GM18868 (cell line): Measurements from ENCODE around the gene ATP8B3.
"Not testable (repeated sequence)": the region's sequence is repeated elsewhere in the genome, so short reads cannot be mapped to it uniquely, and the experiment has no call there.

ENCODE experiments used
- ATAC-seq: cut with Tn5 transposase; IDR thresholded peaks from one replicate; pipeline ENCODE4 v1.9.1; 2021; ENCODE audit warnings: mild to moderate bottlenecking, moderate library complexity; ENCODE audit not compliant: unreplicated experiment

The ATP8B3 gene

GRCh38 chr19:1774989-1775772 lies 36.9 kb downstream of the ATP8B3 start:
- ATAC-seq: no peak

DNA sequence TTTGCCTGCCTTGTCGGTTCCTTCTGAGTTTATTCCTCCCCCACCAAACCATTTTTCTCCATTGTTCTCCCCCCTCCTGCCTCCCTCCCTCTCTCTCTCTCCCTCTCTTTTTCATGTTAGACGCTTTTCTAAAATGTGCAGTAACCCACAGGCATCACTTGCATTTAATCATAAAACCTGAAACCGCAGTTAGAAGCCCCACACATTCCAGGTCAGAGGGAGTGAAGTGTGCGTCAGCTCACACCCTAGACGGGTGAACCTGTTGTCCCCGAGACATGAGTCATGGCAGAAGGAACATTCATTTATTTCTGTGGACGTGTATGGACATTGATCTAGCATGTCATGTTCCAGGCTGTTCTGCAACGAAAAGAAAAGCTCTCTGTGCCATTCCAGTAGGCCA lies 38.9 kb downstream of the ATP8B3 start:
- ATAC-seq: no peak

DNA sequence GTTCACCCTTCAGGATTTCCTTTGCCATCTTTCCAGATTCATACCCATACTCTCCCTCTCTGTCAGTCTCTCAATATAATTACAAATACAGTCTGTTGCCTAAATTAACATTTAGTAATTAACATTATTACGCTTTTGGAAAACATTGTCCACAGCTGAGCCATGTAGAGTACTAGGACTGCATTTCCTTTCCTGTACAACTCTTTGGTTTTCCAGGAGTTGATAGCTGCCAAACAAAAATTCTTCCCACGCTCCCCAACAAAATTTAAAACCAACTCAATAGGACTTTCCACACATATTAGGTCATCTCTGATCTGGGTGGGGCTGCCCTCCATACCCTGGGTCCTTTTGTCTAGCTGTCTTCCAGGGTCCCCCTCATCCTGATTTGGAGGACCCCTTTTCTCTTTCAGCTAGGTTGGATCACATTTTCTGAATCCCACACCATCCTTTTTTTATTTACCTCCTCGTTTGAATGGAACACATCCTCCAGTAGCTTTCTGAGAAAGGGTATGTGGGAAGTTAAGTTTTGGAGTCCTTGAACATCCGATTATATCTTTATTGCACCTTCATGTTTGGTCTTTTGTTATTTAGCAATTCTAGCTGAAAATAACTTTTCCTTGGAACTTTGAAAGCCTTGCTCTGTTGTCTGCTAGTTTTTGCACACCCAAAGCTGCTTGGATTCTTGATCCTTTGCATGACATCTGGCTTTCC lies 41.1 kb downstream of the ATP8B3 start:
- ATAC-seq: no peak

GRCh38 chr19:1769645-1769985 lies 42.5 kb downstream of the ATP8B3 start:
- ATAC-seq: no peak

DNA sequence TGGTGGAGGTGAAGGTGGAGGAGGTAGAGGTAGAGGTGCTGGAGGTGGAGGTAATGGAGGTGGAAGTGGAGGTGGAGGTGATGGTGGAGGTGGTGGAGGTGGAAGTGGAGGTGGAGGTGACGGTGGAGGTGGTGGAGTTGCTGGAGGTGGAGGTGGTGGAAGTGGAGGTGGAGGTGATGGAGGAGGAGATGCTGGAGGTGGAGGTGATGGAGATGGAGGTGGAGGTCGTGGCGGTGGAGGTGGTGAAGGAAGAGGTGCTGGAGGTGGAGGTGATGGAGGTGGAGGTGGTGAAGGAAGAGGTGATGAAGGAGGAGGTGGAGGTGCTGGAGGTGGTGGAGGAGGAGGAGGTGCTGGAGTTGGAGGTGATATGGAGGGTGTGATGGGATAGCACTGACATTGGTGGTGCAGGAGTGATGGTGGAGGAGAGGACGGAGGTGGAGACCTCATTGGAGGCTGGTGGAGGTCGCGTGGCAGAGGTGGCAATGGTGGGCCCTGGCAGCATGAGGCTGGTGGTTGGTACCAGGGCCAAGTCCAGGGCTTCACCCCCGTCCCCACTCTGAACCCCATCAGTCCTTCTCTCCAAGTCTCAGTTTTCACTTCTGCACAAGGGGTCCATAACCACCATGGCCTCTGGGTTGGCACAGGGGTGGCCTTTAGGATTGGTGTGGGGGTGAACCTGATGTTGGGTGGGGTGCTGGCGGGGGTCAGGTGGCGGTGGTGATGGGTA lies 43.0 kb downstream of the ATP8B3 start:
- ATAC-seq: no peak

GRCh38 chr19:1768248-1768647 lies 43.8 kb downstream of the ATP8B3 start:
- no peak for ATAC-seq

DNA sequence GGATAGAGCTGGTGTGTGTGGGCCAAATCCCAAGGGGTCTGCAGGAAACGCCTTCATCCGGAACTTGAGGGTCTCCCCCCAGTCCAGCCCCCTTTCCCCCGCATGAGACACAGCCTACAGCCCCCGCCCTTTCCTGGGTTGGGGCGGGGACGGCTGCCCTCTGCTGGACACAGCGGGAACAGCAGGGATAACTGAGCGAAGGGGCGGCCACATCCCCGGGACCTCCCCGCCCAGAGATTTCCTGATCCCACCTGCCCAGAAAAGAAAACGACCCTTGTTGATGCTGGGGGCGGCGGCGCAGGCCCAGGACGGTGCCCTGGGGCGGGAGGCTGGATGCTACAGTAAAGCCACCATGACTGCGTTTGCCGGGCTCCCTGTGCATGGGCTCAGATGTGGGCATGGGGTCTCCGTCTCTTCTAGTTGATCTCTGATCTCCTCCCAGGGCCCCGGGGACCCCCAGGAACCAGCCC lies 44.6 kb downstream of the ATP8B3 start:
- ATAC-seq: no peak

GRCh38 chr19:1766800-1767352 lies 45.2 kb downstream of the ATP8B3 start:
- no peak for ATAC-seq

DNA sequence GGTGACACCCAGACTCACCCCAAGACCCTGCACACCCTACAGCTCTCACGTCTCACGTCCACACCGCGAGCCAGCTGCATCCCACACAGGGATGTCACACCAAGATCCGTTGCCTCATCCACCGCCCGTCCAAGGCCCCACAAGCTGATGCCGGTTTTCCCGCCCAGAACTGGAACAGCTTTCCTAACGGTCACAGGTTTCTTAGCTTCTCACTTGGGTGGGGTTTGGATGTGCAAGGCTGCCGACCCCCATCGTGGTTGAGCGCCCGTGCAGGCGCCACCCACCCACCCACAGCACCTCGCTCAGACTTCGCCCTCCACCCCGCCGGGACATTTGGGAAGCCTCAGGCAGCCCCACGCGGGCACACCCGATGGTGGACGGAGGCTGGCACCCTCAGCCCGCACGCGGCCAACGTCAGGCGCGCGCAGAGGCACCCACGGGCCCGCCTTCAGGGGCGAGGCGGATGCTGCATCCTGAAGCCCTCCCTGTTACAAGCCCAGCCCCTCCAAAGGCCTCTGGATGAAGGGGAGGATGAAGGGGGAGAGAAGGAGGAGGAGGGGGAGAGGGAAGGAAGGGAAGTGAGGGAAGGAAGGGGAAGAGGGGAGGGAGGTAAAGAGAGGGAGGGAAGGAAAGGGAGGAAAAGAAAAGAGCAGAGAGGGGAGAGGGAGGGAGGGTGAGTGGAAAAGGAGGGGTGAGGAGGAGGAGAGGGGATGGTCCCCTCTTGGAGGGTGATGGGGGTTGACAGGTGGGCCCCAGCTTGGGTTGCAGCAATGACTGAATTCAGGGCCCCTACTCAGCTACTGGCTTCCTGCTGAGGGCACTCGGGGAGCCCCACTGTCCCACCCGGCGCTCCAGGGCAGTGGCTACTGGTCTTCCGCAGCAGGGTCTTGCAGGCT lies 45.9 kb downstream of the ATP8B3 start:
- no peak for ATAC-seq

DNA sequence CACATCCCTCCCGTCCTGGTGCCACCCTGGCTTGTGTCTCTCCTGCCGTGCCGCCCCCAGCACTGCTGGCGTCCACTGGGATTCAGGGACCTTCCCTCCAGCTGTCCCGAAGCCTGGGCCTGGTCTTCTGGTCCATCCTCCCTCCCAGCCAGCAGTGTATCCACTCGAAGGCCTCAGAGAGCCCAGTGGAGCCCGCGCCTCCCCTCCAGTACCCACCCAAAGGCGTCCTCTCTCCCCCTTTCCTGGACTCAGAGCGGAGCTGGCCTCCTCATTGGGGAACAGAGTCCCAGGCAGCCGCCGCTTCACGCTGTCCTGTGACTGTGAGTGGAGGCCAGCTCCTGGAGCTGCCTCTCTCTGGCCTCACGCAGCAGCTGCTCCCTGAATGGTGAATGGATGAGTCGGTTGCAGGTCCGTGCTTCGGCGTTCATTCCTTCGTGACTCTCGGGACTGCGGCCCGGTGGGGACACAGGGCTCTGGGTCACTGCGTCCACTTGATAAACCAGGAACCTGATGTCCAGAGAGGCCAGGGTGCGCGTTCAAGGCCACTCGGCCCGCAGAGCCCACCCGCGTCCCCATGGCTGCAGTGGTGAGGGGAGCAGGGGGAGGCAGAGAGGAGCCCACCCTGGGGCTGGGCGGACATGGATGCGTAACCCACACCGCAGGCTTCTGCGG lies 46.7 kb downstream of the ATP8B3 start:
- ATAC-seq: no peak

- no peak for ATAC-seq
Observed at GRCh38 chr19:1764729-1765128, 47.3 kb downstream of the ATP8B3 start.

- no peak for ATAC-seq
Observed at GRCh38 chr19:1763648-1764639, 48.1 kb downstream of the ATP8B3 start.

DNA sequence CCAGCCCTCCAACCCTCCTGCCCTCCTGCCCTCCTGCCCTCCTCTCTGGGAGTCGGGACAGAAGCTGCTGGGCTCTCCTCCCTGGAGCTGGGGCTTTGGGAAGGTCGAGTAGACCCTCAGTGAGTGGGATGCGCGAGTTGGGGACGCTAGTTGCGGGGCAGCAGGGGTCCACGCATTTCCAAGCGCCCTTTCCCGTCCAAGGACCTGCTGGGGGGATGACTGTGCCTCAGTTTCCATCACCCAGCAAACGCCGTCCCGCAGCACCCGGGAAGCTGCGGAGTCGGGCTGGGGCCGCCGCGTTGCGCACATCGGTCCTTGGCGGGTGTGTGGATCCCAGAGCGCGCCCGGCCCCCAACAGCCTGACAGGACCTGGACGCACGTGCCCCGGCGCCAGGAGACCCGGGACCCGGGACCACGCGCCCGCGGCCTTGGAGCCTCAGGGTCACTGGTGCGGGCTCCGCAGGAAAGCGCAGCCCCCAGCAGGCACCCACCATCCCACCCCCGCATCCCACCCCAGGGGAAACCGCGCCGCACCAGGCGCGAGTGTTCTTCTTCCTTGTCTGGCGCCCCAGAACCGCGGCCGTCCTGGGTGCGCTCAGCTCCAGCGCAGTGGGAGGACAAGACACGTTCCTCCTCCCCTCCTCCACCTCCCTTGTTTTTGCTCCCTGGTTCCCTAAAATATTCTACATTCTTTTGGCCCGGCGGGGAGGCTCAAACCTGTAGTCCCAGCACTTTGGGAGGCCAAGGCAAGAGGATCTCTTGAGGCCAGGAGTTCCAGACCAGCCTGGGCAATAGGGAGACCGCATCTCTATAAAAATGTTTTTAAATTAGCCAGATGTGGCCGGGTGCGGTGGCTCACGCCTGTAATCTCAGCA lies 49.6 kb downstream of the ATP8B3 start:
- no peak for ATAC-seq

DNA sequence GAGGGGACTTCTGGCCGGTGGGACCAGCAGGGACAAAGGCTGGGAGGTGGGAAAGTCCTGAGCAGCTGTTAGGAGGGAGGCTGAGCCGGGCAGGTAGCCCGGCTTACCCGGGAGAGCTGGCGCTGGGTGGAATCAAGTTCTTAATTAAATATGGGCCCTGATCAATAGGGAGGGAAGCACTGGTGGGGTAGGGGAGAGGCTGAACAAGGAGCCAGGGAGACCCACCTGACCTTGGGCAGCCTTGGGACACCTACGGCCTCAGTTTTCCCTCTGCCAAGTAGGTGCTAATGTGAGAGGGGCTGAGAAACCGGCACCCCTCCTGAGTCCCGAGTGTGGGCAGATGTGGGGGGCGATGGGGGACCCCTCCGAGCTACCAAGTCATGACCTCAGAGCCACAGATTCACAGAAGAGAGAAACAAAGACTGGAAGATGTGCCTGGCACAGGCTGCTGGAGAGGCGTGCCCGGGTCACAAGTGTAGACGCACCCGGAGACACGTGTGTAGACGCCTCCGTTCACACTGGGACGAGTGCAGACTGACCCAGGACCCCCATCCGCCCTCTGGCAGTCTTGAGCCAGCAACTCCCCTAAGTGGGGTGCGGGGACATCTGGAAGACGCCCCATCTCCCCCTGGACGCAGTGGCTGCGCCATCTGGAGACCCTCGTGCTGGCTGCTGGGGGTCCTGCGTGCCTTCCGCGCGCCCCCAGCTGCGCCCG lies 50.4 kb downstream of the ATP8B3 start:
- ATAC-seq: no peak

DNA sequence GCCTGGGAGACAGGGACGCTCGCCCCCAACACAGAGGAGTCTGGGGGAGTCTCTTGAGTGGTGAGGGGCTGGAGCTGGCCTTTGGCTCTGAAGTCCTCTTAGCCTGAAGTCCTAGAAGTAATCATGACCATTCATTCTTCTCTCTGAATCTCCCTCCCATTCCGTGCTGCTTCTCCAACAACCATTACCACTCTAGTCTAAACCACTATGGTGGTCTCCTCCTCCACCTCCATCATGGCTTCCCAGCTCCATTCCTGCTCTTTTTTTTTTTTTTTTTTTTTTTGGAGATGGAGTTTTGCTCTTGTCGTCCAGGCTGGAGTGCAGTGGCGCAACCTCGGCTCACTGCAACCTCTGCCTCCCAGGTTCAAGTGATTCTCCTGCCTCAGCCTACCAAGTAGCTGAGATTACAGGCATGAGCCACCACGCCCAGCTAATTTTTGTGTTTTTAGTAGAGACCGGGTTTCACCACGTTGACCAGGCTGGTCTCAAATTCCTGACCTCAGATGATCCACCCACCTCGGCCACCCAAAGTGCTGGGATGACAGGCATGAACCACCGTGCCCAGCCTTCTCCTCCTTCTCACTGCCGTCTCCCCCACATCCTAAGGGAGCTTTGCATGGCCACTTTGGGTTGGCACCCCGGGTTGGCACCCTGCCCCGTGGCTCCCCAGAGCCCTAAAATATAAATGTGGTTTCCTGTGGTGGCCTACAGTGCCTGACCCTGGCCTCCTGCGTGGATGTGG lies 51.1 kb downstream of the ATP8B3 start:
- ATAC-seq: not testable (repeated sequence)

GRCh38 chr19:1760020-1760419 lies 52.1 kb downstream of the ATP8B3 start:
- no peak for ATAC-seq
